Endometrium (tissue), 2 donors: Measurements from ENCODE around the gene PTPN23.

Source experiments
- FAIRE-seq: peaks from 2 replicates; lab custom pipeline; 2012; peaks lifted over from hg19 to GRCh38; lab: Jason Lieb, UNC
- donor health status: control.
- donor health status: control.

The PTPN23 gene

DNA sequence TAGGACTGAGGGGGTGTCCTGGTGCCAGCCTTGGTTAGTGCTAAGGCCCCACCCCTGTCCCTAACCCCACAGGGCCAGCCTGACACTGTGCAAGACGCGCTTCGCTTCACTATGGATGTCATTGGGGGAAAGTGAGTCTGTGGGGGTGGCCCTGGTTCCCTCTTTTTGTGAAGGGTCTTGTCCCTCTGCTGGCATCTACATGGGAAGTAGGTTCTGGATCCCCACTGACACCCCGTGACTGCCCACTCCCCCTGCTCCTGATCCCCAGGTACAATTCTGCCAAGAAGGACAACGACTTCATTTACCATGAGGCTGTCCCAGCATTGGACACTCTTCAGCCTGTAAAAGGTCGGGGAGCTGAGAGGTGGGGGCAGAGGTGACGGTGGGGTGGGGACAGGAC lies 26.4 kb downstream of the PTPN23 start:
- no peak for FAIRE-seq

DNA sequence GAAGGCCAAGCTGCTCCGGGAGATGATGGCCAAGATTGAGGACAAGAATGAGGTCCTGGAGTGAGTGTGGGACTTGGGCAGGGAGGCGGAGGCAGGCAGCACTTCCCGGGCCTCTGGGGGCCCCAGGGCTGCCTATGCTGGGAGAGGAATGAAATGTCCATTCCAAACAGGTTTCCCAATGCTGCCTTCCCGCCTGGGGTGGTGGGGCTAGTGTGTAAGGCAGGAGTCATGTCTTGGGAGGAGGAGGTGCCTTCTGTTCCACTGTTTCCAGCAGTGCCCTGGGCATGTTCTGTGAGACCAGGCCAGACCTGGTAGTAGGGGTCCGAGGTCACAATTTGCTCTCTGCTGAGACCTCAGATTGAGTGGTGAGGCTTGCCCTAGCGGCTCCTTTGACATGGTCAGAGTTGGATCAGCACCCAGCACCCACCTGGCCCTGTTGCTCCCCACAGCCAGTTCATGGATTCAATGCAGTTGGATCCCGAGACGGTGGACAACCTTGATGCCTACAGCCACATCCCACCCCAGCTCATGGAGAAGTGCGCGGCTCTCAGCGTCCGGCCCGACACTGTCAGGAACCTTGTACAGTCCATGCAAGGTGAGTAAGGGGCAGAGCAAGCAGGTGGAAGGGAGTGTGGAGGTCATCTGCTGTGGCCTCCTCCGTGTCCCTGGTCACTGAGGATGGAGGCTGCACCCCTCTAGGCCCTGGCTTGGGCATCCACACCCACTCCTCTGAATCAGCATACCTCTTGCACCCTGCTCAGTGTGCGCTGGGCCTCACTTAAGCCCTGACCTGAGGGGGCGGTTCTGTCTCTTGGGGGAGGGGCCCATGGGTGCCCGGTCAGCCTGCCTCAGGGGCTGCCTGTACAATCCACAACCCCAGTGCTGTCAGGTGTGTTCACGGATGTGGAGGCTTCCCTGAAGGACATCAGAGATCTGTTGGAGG lies 27.3 kb downstream of the PTPN23 start:
- no peak for FAIRE-seq

DNA sequence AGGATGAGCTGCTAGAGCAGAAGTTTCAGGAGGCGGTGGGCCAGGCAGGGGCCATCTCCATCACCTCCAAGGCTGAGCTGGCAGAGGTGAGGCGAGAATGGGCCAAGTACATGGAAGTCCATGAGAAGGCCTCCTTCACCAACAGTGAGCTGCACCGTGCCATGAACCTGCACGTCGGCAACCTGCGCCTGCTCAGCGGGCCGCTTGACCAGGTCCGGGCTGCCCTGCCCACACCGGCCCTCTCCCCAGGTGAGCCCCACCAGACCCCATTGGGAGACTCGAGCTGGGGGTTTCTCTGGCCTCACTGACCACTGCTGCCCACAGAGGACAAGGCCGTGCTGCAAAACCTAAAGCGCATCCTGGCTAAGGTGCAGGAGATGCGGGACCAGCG lies 28.0 kb downstream of the PTPN23 start:
- no peak for FAIRE-seq

DNA sequence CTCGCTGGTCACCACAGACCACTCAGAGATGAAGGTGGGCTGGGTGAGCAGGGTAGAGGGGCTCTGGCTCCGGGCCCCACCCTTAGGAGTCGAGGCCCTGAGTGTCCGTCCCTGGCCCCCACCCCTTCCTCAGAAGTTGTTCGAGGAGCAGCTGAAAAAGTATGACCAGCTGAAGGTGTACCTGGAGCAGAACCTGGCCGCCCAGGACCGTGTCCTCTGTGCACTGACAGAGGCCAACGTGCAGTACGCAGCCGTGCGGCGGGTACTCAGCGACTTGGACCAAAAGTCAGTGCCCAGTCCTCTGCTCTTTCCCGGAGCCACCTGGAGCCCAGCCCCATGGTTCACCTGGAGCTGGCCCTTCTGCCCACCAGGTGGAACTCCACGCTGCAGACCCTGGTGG lies 28.5 kb downstream of the PTPN23 start:
- no peak for FAIRE-seq

DNA sequence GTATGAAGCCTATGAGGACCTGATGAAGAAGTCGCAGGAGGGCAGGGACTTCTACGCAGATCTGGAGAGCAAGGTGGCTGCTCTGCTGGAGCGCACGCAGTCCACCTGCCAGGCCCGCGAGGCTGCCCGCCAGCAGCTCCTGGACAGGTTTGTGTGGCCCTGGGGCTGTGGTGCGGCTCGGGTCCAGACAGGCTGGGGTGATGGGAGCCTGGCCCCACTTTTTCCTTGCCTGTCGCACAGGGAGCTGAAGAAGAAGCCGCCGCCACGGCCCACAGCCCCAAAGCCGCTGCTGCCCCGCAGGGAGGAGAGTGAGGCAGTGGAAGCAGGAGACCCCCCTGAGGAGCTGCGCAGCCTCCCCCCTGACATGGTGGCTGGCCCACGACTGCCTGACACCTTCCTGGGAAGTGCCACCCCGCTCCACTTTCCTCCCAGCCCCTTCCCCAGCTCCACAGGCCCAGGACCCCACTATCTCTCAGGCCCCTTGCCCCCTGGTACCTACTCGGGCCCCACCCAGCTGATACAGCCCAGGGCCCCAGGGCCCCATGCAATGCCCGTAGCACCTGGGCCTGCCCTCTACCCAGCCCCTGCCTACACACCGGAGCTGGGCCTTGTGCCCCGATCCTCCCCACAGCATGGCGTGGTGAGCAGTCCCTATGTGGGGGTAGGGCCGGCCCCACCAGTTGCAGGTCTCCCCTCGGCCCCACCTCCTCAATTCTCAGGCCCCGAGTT lies 29.0 kb downstream of the PTPN23 start:
- FAIRE-seq = no peak

DNA sequence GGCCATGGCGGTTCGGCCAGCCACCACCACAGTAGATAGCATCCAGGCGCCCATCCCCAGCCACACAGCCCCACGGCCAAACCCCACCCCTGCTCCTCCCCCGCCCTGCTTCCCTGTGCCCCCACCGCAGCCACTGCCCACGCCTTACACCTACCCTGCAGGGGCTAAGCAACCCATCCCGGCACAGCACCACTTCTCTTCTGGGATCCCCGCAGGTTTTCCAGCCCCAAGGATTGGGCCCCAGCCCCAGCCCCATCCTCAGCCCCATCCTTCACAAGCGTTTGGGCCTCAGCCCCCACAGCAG lies 29.5 kb downstream of the PTPN23 start:
- FAIRE-seq = no peak

DNA sequence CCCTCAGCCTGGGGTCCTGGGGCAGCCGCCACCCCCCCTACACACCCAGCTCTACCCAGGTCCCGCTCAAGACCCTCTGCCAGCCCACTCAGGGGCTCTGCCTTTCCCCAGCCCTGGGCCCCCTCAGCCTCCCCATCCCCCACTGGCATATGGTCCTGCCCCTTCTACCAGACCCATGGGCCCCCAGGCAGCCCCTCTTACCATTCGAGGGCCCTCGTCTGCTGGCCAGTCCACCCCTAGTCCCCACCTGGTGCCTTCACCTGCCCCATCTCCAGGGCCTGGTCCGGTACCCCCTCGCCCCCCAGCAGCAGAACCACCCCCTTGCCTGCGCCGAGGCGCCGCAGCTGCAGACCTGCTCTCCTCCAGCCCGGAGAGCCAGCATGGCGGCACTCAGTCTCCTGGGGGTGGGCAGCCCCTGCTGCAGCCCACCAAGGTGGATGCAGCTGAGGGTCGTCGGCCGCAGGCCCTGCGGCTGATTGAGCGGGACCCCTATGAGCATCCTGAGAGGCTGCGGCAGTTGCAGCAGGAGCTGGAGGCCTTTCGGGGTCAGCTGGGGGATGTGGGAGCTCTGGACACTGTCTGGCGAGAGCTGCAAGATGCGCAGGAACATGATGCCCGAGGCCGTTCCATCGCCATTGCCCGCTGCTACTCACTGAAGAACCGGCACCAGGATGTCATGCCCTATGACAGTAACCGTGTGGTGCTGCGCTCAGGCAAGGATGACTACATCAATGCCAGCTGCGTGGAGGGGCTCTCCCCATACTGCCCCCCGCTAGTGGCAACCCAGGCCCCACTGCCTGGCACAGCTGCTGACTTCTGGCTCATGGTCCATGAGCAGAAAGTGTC lies 30.2 kb downstream of the PTPN23 start:
- FAIRE-seq = no peak

DNA sequence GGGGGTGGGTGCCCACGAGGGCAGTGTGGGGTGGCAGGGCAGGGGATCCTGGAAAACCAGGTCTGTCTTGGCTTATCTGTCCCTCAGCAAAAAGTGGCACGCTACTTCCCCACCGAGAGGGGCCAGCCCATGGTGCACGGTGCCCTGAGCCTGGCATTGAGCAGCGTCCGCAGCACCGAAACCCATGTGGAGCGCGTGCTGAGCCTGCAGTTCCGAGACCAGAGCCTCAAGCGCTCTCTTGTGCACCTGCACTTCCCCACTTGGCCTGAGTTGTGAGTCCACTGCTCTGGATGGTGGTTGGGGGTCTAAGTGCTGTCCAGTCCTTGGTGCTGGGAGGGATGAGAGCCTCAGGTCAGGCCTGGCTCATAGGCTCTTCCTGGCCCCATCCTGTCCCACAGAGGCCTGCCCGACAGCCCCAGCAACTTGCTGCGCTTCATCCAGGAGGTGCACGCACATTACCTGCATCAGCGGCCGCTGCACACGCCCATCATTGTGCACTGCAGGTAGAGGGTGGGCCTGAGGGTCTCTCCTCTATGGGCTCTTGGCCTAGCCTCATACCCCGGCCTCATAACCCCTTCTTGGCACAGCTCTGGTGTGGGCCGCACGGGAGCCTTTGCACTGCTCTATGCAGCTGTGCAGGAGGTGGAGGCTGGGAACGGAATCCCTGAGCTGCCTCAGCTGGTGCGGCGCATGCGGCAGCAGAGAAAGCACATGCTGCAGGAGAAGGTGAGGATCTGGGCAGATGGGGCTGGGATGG lies 31.1 kb downstream of the PTPN23 start:
- FAIRE-seq = no peak

DNA sequence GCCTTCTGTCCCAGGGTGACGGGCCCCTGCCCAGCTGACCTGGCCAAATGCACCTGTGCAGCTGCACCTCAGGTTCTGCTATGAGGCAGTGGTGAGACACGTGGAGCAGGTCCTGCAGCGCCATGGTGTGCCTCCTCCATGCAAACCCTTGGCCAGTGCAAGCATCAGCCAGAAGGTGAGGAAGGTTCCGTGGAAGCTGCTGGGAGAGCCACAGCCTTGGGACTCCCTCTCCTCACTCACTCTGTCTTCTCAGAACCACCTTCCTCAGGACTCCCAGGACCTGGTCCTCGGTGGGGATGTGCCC lies 31.6 kb downstream of the PTPN23 start:
- no peak for FAIRE-seq

DNA sequence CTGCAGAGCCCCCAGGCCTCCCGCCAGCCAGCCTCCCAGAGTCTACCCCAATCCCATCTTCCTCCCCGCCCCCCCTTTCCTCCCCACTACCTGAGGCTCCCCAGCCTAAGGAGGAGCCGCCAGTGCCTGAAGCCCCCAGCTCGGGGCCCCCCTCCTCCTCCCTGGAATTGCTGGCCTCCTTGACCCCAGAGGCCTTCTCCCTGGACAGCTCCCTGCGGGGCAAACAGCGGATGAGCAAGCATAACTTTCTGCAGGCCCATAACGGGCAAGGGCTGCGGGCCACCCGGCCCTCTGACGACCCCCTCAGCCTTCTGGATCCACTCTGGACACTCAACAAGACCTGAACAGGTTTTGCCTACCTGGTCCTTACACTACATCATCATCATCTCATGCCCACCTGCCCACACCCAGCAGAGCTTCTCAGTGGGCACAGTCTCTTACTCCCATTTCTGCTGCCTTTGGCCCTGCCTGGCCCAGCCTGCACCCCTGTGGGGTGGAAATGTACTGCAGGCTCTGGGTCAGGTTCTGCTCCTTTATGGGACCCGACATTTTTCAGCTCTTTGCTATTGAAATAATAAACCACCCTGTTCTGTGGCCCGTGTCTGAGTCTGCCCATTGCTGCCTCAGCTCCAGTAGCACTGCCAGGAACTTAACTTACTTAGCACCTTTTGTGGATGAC lies 32.2 kb downstream of the PTPN23 start:
- no peak for FAIRE-seq

DNA sequence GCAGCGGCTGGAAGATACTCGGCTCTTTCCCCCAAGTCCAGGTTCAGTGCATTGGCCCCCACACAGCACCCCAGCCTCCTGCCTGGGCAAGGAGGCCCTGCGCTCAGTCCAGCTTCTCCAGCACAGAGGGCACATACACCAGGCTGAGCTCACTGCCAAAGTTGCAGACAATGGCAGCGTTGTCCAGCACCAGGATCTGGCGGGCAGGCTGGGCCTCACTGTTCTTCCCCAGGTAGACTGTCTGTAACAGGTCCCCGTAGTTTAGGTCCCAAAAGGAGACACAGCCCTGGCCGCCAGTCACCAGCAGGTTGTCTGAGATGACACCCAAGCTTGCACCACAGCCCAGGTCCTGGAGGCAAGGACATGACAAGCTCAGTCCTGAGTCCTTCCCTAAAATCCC lies 32.9 kb downstream of the PTPN23 start:
- no peak for FAIRE-seq

DNA sequence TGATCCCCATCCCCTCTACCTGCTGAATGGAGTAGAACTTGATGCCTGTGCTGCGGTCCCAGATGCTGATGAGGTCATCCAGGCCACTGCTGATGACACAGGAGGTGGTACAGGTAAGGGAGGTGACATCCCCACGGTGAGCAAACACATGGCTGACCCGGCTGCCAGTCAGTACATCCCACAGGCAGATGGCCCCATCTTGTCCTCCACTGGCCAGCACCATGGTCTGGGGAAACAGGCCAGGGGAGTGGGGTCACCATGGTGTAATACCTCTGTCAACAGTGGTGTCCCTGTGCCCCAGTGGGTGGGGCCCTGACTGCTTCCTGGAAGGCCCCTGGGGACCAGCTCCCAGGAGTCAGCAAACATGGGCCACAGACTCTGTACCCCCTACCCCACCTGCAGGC lies 33.3 kb downstream of the PTPN23 start:
- FAIRE-seq = no peak

DNA sequence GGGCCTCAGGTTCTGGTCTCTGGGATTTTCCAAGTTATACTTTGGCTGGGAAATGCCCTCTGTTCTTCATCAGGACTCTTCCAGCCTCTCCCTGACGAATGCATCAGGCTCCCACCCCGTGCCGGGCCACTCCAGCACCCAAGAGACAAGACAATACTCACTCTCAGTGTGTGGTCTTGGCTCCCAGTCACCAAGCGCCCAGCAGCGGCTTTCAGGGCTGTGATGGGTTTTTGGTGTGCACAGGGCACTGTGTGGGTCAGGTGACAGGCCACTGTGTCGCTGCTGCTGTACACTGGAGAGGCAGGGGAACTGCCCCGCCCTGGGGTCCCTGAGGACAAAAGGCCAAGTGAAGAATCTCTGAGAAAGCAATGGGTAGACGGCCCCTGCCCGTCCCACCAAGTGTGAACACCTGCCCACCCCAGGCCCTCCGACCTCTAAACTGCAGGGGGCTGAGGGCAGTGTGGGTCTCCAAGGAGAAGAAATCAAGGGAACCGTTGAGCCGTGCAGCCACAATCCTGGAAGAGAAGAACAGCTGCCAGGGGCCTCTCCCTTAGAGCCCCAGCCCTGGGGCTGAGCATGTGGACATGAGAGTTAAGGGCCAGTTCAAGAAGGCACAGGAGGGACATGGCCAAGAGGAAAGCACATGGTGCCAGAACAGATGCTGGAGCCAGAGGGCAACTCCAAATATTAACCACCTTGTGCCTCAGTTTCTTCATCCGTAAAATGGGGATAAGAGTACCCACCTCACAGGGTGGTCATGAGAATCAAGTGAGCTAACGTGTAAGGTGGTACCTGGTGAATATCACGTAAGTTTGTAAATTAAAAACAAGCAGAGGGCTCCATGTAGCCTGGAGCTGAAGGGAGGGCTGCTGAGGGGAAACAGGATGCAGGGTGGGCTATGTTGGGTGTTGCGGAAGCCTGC lies 34.1 kb downstream of the PTPN23 start:
- FAIRE-seq = no peak

DNA sequence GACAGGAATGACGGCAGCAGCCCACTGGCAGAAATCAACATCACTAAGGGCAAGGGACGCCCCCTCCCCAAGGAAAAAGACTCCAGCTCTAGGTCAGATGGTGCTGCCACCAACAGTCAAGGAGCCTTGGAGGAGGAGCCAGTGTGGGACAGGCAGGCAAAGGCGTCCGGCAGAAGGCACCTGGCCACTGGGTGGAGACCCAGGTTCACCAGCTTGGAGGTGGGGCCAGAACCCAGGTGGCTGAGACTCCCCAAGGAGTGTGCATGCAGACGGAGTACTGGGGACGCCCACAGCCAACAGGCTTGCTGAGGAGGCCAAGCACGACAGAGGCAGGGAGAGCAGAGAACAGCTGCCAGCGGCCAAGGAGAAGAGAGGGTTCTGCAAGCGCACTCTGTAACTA lies 35.2 kb downstream of the PTPN23 start:
- no peak for FAIRE-seq

DNA sequence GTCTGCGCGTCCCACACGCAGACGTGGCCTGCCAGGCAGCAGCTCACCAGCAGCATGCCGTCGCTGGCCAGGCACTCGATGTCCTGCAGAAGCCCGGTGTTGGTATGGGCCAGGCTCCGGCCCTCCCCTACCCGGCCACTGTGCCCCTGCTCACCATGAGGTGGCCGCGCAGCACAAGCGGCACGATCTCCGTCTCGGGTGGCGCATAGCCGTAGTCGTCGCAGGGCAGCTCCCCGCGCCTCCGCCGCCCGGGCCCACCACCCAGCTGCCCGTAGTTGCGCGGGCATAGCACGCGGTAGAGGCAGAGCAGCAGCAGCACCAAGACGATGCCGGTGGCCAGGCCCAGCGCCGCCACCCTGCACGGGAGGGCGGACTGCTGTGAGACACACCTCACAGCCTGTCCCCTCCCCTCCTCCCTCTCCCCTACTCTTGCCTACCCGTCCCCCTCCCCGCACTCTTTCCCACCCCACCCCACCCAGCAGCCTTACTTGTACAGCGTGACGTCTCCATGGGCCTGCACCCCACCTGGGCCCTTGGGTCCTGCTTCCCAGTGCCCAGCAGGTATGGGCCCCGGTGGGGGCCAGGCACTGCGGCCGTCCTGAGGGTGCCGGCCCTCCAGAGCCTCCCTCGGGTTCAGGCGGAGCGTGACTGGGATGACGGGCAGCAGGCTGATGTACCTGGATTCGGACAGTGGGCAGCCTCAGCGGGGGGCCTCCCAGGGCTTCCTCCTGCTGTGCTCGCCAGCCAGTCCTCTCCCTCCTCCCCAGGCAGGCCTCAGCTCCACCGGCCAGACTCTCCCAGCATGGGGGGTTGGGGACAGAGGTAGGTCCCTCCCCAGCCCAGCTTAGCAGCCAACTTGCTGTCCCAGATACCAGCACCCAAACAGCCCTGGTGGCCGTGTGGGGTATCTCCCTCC lies 37.6 kb downstream of the PTPN23 start:
- FAIRE-seq = no peak

DNA sequence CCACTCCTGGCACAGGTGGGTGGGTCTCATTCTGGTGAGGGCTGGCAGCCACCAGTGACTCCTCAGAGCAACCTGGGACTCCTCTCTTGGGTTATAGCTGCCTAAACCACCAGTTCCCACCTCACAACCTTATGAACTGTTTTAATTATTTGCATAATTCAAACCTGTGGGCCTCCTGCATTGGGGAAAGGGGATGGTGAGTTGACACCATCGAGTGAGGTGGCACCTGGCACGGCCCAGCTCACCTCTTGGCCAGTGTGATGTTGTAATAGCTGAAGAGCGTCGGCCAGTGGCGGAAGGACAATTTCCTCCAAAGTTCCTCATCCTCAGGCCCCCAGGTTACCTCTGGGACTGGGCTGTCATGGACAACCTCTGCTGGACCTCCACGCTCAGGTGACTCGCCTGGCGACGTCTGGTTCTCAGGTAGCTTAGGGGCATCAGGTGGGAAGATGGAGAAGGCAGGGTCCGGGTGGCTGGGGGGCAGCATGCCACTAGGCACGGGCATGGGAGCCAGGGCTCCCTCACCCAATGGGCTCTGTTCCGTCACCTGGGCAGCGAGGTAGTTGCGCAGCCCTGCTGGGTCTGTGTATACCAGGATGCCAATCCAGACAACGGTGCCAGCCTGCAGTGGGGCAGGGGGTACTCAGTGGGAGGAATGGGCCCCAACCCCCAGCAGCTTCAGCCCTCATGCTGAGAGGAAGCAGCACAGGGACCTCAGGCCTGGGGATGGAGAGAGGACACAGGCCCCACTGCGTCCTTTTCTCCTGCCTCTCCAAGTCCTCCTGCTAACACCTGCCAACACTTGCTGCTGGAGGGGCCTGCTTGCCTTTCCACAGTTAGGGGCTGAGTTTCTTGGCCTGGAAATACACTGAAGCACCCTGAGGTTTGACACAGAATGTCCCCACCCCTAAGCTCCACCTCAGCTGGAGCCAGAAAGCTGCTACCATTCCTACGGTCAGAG lies 38.5 kb downstream of the PTPN23 start:
- no peak for FAIRE-seq

DNA sequence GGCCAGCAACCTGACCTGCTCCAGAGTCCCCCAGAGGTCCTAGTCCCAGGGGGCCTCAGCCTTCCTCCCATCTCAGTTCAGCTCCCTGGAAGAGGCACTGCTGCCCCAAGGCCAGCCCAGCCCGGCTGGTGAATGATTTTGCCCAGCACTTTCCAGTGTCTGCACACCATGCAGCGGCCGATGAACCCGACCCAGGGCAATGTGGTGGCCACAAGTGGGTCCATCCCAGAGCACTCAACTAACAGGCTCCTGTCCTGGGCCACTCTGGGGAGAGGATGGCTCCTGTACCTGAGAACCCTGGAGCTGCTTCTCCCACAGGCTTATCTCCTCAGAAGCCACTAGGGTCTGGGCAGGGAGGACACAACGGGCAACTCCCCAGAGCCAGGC lies 39.2 kb downstream of the PTPN23 start:
- no peak for FAIRE-seq
